ENCODE results near the gene STAM.
"Not testable (repeated sequence)": the region's sequence is repeated elsewhere in the genome, so short reads cannot be mapped to it uniquely, and the experiment has no call there.

GRCh38 chr10:17722317-17723014 lies 78.5 kb downstream of the STAM start:
- not testable (repeated sequence) for TF ChIP-seq POLR2A (IDR thresholded peaks at IDR 0.05); CTCF (IDR thresholded peaks at IDR 0.05 in 8 of 11, conservative IDR thresholded peaks at IDR 0.05 in 3 of 11)

All from spleen (tissue), 7 donors.